Esophagus (tissue), 2 donors: ENCODE data around the gene ALOX12B. TPM values are rescaled to one million over a fixed set of nuclear protein-coding genes. Genes with fewer than 3 reads are reported as not detected.
A peak's percentile ranks its signal among the peaks of the same experiment; 100 is the strongest.

Experiments
- H3K27ac ChIP-seq, 2 donors: one replicate each; pipeline ENCODE4 v1.5.1; 2013; ENCODE audit warnings: low read depth in 2 of 2, mild to moderate bottlenecking in 2 of 2, inconsistent platforms in 1 of 2, low read length in 1 of 2, moderate library complexity in 1 of 2
- H3K27me3 ChIP-seq, 2 donors: one replicate each; pipeline ENCODE4 v1.6.1; 2013; ENCODE audit warnings: low read length in 2 of 2, control low read depth in 1 of 2, mild to moderate bottlenecking in 1 of 2; ENCODE audit not compliant: insufficient read depth in 2 of 2, control insufficient read depth in 1 of 2
- H3K36me3 ChIP-seq, 2 donors: one replicate each; pipeline ENCODE4 v1.6.1; 2013; ENCODE audit warnings: low read length in 1 of 2; ENCODE audit not compliant: control insufficient read depth in 2 of 2, insufficient read depth in 2 of 2
- H3K4me1 ChIP-seq, 2 donors: one replicate each; pipeline ENCODE4 v1.6.1; 2013; ENCODE audit warnings: low read length in 1 of 2; ENCODE audit not compliant: control insufficient read depth in 2 of 2, insufficient read depth in 2 of 2
- H3K4me3 ChIP-seq, 2 donors: one replicate each; pipeline ENCODE4 v1.5.1; 2013; ENCODE audit warnings: low read length in 2 of 2, mild to moderate bottlenecking in 2 of 2, low read depth in 1 of 2, moderate library complexity in 1 of 2
- H3K9me3 ChIP-seq, 2 donors: one replicate each; pipeline ENCODE4 v1.6.1; 2013; ENCODE audit warnings: mild to moderate bottlenecking in 2 of 2, low read depth in 1 of 2, low read length in 1 of 2, moderate library complexity in 1 of 2; ENCODE audit not compliant: control insufficient read depth in 2 of 2, insufficient read depth in 1 of 2
- WGBS, 2 donors: extraction: QIAGEN DNeasy Blood & Tissue Kit; methylation state at CpG; one replicate each; pipeline ENCODE4 v1.1.7; 2013; 5-methylcytosine and 5-hydroxymethylcytosine counted together
- polyA plus RNA-seq, 2 donors: library from polyadenylated mRNA; stranded (reverse); fragments of 200-250 nt; gene quantifications; one replicate each; pipeline ENCODE4 v1.2.3, GENCODE V29; 2013
- donor health status: healthy with polysubstance abuse.
- donor health status: Bipolar disorder and iron deficiency.

ALOX12B gene
- polyA plus RNA-seq, 2 donors = 2.4 to 5.2 TPM

- Histone ChIP-seq H3K27ac (no peak overlapping the region), H3K36me3 (no peaks in the 10 kb centered on the region), H3K9me3 (no peaks in the 10 kb centered on the region), H3K4me1 (peaks cover 22 to 27% of the 10 kb centered on the region in 2 donors), H3K27me3 (no peaks in the 10 kb centered on the region), H3K4me3 (peak overlapping the region in 1 of 2 donors; percentile 49)
- WGBS, 2 donors = 5 to 6% methylated on average over 24 of the region's 24 CpGs
These were observed 37.0 kb upstream of the ALOX12B start for GRCh38 chr17:8124350-8125153.

DNA sequence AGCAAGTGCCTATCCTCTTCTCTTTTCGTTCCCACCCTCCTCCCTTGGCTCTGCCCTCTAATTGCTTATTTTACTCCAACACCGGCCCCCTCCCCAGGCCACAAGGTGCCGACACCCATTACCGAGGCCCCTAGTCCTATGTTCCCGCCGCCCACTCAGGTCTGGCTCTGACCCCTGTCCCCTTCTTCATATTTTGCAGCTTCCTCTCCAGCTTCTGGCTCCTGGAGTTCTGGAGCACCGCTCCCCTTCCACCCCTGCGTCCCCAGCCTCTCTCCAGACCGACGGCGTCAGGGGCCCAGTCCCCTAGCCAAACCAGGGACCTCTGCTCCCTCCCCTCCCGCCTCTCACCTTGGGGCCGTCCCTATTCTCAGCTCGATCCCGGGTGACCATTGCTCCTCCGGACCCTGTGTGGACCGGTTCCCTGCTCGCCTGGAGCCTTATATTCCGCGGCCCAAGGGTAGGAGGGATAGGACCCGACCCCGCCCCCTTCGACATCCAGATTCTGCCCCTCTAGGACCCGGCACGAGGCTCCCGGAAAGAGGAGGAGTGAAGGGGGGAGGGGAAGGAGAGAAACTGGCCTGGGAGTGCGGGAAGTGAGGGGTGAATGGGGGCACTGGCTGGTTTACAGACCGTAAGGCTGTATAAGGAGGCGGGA lies 36.3 kb upstream of the ALOX12B start, which contains the start of gene HES7:
Gene HES7 (minus strand): TSS at position 412 of the 655 bp plus-strand sequence. CDS start 22 bp downstream, at position 390.
- Histone ChIP-seq H3K4me3 (peak within 1 kb of the TSS; percentile 18 to 49), H3K27ac (peak within 1 kb of the TSS in 1 of 2 donors; percentile 3), H3K27me3 (no peaks in the 10 kb centered on the region), H3K4me1 (peaks cover 22 to 27% of the 10 kb centered on the region in 2 donors), H3K9me3 (no peaks in the 10 kb centered on the region), H3K36me3 (no peaks in the 10 kb centered on the region)
- 0 to 2% methylated on average over 29 of the region's 29 CpGs for WGBS, 2 donors

DNA sequence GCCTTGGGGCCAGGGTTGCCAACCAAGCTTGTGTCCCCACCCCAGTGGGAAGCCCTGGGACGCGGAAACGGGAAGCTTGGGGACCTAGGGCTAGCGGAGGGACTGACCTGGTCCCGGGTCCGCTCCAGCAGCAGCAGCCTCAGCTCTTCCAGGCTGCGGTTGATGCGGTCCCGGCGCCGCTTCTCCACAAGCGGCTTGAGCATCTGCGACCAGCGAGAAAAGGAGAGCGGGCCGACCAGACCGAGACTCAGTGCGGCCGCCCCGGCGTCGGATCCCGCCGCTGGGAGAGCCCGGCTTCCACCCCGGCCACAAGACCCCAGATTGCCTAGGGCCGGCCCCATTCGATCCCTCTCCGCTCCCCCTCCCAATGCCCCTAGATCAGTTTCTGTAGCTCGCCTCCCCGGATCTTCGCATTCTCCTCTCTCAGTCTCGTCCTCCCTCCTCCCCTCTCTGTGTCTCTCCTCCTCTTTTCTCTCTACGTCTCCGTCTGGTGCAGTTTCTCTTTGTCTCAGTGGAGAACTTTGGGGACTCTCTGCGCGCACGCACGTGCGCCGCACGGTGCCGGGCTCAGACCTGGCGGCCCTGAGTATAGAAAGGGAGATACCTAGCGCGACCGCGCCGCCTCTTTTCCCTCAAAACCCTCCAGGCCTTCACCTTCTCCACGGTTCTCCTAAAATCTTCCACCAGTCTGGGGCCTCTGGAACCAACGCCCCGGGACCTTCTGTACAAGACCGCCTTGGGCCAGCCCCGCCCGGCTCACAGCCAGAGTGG lies 35.6 kb upstream of the ALOX12B start:
- H3K27me3 ChIP-seq = no peaks in the 10 kb centered on the region
- peak overlapping the region in 1 of 2 donors; percentile 3 for H3K27ac ChIP-seq
- WGBS, 2 donors = 1 to 2% methylated on average over 51 to 55 of the region's 55 CpGs
- peaks cover 22 to 27% of the 10 kb centered on the region in 2 donors for H3K4me1 ChIP-seq
- no peaks in the 10 kb centered on the region for H3K9me3 ChIP-seq
- H3K36me3 ChIP-seq = no peaks in the 10 kb centered on the region
- H3K4me3 ChIP-seq = peak overlapping the region; percentile 18 to 49

DNA sequence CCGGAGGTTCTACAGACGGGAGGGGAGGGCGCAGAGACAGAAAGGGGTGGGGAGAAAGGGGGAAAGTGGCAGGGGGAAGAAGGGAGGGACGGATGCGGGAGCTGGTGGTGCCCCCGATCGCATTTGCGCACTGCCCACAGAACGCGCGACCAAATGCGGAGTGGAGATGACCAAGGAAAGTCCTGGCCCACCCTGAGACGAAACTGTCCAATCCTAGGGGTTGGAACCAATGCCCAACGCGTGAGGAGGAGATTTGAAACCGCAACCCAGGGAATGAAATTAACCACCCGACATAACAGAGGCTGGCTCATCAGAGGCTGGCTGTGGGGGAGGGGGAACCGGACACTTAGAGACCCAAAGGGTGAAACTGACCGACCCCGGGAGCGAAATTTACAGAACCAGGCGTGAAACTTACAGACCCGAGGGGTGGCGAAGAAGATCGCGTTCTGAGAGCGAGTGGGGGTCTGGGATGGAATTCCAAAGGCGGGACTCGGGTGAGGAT lies 35.0 kb upstream of the ALOX12B start:
- WGBS, 2 donors = 1% methylated on average over 29 of the region's 29 CpGs
- Histone ChIP-seq H3K4me1 (peaks cover 26 to 27% of the 10 kb centered on the region in 2 donors), H3K27ac (no peak overlapping the region), H3K9me3 (no peaks in the 10 kb centered on the region), H3K4me3 (peak overlapping the region; percentile 46 to 49), H3K36me3 (no peaks in the 10 kb centered on the region), H3K27me3 (no peaks in the 10 kb centered on the region)

- Histone ChIP-seq H3K9me3 (no peaks in the 10 kb centered on the region), H3K4me3 (peak overlapping the region; percentile 46 to 49), H3K36me3 (no peaks in the 10 kb centered on the region), H3K27me3 (no peaks in the 10 kb centered on the region), H3K27ac (peak overlapping the region in 1 of 2 donors; percentile 0), H3K4me1 (peaks cover 26 to 27% of the 10 kb centered on the region in 2 donors)
- 1% methylated on average over 50 to 76 of the region's 76 CpGs for WGBS, 2 donors
These were observed 34.3 kb upstream of the ALOX12B start for GRCh38 chr17:8121681-8122421.

DNA sequence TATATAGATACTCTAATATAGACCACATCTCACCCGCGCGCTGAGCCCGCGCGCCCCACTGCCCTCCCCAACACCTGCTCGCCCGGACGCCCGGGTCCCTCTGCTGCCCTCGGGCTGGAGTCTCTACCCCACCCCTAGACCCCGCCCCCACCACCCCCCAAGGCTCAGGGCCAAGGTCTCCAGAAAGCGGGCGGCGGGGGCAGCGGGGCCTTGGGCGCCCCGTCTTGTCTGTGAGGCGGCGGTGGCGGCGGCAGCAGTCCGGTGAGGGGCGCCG lies 33.8 kb upstream of the ALOX12B start:
- Histone ChIP-seq H3K4me1 (peaks cover 26 to 27% of the 10 kb centered on the region in 2 donors), H3K27ac (peak overlapping the region in 1 of 2 donors; percentile 0), H3K27me3 (no peaks in the 10 kb centered on the region), H3K9me3 (no peaks in the 10 kb centered on the region), H3K4me3 (peak overlapping the region; percentile 46 to 49), H3K36me3 (no peaks in the 10 kb centered on the region)
- WGBS, 2 donors = 0 to 1% methylated on average over 18 to 25 of the region's 25 CpGs

DNA sequence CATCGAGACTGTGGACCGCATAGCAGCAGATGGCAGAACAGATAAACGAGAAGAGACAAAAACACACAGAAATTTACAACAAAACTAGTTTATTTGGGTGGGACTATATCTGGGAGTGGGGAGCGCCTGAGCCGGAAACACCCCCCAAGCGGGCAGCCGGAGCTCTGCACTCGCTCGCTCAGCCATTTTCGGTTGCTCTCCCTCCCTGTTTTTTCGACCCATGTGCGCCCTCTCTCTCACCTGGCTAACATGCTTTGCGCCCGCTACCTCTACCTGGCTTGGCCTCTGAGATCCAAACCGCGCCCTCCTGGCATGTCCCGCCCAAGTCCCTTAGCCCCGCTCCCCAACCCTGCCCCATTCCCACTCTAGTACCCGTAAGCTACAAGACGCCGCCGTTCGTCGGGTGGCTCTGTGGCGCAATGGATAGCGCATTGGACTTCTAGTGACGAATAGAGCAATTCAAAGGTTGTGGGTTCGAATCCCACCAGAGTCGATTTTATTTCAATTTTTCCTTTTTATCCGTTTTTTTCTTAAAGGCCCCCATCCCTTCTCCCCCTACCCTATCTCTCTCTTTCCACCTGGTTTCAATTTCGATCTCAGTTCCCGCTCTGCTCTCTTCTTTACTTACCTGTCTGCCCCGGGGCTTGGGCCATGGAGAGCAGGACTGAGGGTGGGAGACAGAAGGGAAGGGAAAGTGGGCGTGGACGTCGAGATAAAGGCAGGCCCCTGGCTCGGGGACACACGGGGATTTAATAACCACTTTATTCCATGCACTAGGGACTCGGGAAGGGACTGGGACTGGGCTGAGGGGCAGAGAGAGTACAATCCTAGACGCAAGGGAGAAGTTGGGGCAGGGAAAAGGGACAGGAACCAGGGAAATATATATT lies 33.2 kb upstream of the ALOX12B start:
- no peaks in the 10 kb centered on the region for H3K27me3 ChIP-seq
- 0 to 1% methylated on average over 40 of the region's 40 CpGs for WGBS, 2 donors
- peak overlapping the region; percentile 23 to 66 for H3K27ac ChIP-seq
- no peaks in the 10 kb centered on the region for H3K9me3 ChIP-seq
- peak overlapping the region; percentile 24 to 49 for H3K4me3 ChIP-seq
- H3K4me1 ChIP-seq = peaks cover 24 to 27% of the 10 kb centered on the region in 2 donors
- no peaks in the 10 kb centered on the region for H3K36me3 ChIP-seq

GRCh38 chr17:8119581-8120519 lies 32.3 kb upstream of the ALOX12B start:
- Histone ChIP-seq H3K27me3 (no peaks in the 10 kb centered on the region), H3K36me3 (no peaks in the 10 kb centered on the region), H3K4me3 (peak overlapping the region in 1 of 2 donors; percentile 60), H3K27ac (peak overlapping the region in 1 of 2 donors; percentile 66), H3K4me1 (peaks cover 18 to 23% of the 10 kb centered on the region in 2 donors), H3K9me3 (no peaks in the 10 kb centered on the region)
- WGBS, 2 donors = 0% methylated on average over 28 of the region's 28 CpGs
